Immature natural killer cell (primary cell): ENCODE data around the gene KRT71. TPM values are rescaled to one million over a fixed set of nuclear protein-coding genes. Genes with fewer than 3 reads are reported as not detected.
A peak's percentile ranks its signal among the peaks of the same experiment; 100 is the strongest.

Experiments used
- DNase-seq, 3 donors: peaks; one replicate each; pipeline ENCODE4 v3.0.0; 2022; ENCODE audit warnings: mixed read lengths in 1 of 3
- H3K27ac Mint-ChIP-seq, 6 donors: one replicate each; pipeline ENCODE4 v1.8.0; 2020; ENCODE audit warnings: mixed read lengths in 6 of 6, mild to moderate bottlenecking in 5 of 6, inconsistent platforms in 4 of 6, moderate library complexity in 3 of 6
- H3K27me3 Mint-ChIP-seq, 3 donors: one replicate each; pipeline ENCODE4 v1.8.0; 2020 to 2021; ENCODE audit warnings: low read depth in 3 of 3, mild to moderate bottlenecking in 3 of 3, mixed read lengths in 3 of 3, moderate library complexity in 3 of 3, inconsistent platforms in 1 of 3
- H3K36me3 Mint-ChIP-seq, 3 donors: one replicate each; pipeline ENCODE4 v1.8.0; 2020; ENCODE audit warnings: mixed read lengths in 3 of 3, inconsistent platforms in 2 of 3, mild to moderate bottlenecking in 2 of 3
- H3K4me1 Mint-ChIP-seq, 2 donors: one replicate each; pipeline ENCODE4 v1.8.0; 2020; ENCODE audit warnings: inconsistent platforms in 2 of 2, mild to moderate bottlenecking in 2 of 2, mixed read lengths in 2 of 2, moderate library complexity in 1 of 2
- H3K4me3 Mint-ChIP-seq, 5 donors: one replicate each; pipeline ENCODE4 v1.8.0; 2020; ENCODE audit warnings: mild to moderate bottlenecking in 5 of 5, mixed read lengths in 5 of 5, inconsistent platforms in 3 of 5, moderate library complexity in 3 of 5
- H3K9me3 Mint-ChIP-seq, 6 donors: one replicate each; pipeline ENCODE4 v1.8.0; 2020; ENCODE audit warnings: mild to moderate bottlenecking in 6 of 6, mixed read lengths in 6 of 6, inconsistent platforms in 4 of 6, moderate library complexity in 3 of 6
- polyA plus RNA-seq, 3 donors: library from polyadenylated mRNA; unstranded; fragments of 300-500 nt; fragmentation: Illumina TruSeq; gene quantifications; one replicate each; pipeline ENCODE4 v1.2.3, GENCODE V29; 2021

Gene KRT71
- polyA plus RNA-seq, 3 donors from 2014 or later, result not detected

DNA sequence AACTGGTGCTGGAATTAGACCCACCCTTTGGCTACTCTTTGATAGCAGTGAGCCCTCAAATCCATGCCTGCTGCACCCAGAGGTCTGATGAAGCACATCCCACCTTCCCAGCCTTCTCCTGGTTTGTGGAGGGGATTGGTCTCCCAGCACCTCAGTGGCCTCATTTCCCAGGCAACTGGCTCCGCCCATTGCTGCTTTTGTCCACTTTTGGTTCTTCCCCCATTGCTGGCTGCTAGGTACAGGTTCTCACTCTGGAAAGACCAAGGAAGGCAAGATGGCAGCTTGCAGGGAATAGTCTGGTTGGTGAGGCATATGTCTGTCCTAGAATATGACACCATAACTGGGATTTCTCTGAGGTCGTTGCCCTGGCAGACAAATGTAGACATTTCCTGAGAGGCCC lies 22.6 kb downstream of the KRT71 start:
- DNase-seq, result no peak
- Mint-ChIP-seq H3K27ac (peak overlapping the region in 1 of 6 donors; percentile 35), H3K9me3 (no peaks in the 10 kb centered on the region), H3K4me1 (peaks cover 26 to 28% of the 10 kb centered on the region in 2 donors), H3K36me3 (peaks cover 0 to 4% (median 0%) of the 10 kb centered on the region in 3 donors), H3K27me3 (peaks cover 6 to 12% (median 6%) of the 10 kb centered on the region in 3 donors), H3K4me3 (no peak overlapping the region)

DNA sequence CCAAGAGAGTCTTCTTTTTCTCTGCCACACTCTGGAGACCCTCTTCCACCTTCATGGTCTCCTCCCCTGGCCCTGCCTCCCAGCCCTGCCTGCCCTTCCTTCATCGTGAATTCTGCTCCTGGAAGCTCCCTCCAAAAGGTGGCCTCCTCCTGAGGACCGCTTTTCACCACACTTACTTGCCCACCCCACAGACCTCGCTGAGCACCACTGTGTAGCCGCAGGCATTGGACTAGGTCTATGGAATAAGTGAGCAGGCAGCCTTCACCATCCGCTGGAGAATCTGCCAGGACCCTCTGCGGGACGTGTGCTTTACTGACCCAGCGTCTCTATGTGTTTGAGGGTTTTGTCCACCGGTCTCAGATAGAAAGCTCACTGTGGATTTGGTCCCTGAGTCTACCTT lies 23.1 kb downstream of the KRT71 start:
- H3K9me3 Mint-ChIP-seq, result no peaks in the 10 kb centered on the region
- H3K4me3 Mint-ChIP-seq, result no peak overlapping the region
- peaks cover 29 to 33% of the 10 kb centered on the region in 2 donors for H3K4me1 Mint-ChIP-seq
- H3K36me3 Mint-ChIP-seq, result peaks cover 0 to 4% (median 0%) of the 10 kb centered on the region in 3 donors
- H3K27ac Mint-ChIP-seq, result peak overlapping the region in 1 of 6 donors; percentile 9
- H3K27me3 Mint-ChIP-seq, result peaks cover 6 to 12% (median 6%) of the 10 kb centered on the region in 3 donors
- no peak for DNase-seq

DNA sequence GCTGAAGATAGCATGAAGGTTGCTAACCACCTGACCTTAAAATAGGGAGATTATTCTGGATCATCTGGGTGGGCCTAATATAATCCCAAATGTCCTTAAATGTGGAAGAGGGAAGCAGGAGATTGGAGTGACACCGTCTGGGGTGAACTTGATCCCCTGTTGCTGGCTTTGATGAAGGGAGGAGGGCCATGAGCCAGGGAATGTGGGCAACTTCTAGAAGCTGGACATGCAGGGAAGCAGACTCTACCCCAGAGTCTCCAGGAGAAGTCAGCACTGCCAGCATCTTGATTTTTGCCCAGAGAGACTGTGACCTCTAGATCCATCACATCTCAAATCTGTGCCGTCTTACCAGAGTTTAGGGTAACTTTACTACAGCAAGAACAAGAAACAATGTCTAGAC lies 23.5 kb downstream of the KRT71 start:
- Mint-ChIP-seq H3K4me1 (peaks cover 32 to 35% of the 10 kb centered on the region in 2 donors), H3K9me3 (no peaks in the 10 kb centered on the region), H3K27me3 (peaks cover 4 to 12% (median 6%) of the 10 kb centered on the region in 3 donors), H3K27ac (no peak overlapping the region), H3K36me3 (peaks cover 0 to 4% (median 0%) of the 10 kb centered on the region in 3 donors), H3K4me3 (no peak overlapping the region)
- DNase-seq, result no peak

DNA sequence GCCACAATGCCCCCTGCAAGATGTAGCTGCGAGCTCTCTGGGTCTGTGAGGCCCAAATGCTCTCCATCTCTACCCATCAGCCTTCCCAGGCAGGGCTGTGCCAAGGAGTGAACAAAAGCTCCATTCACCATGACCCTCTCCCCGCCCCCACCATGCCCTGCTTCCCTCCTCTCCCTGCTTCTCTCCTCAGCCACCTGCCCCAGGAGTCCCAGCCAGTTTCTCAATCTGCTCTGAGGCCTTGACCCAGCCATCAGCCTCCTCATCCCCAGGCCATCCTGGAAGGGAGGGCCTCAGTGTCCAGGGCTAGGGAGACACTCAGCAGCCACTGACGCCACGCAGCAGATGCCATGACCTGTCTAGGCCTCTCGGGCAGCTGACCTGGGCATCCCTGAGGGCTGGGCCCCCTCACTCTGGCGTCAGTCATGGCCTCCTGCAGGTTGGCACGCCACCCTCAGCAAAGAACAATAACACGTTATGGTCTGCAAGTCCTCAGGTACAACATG lies 24.3 kb downstream of the KRT71 start:
- Mint-ChIP-seq H3K27ac (peak overlapping the region in 1 of 6 donors; percentile 21), H3K9me3 (no peaks in the 10 kb centered on the region), H3K27me3 (peaks cover 4 to 10% (median 6%) of the 10 kb centered on the region in 3 donors), H3K36me3 (peaks cover 0 to 4% (median 0%) of the 10 kb centered on the region in 3 donors), H3K4me3 (no peak overlapping the region), H3K4me1 (peaks cover 32 to 35% of the 10 kb centered on the region in 2 donors)
- no peak for DNase-seq

DNA sequence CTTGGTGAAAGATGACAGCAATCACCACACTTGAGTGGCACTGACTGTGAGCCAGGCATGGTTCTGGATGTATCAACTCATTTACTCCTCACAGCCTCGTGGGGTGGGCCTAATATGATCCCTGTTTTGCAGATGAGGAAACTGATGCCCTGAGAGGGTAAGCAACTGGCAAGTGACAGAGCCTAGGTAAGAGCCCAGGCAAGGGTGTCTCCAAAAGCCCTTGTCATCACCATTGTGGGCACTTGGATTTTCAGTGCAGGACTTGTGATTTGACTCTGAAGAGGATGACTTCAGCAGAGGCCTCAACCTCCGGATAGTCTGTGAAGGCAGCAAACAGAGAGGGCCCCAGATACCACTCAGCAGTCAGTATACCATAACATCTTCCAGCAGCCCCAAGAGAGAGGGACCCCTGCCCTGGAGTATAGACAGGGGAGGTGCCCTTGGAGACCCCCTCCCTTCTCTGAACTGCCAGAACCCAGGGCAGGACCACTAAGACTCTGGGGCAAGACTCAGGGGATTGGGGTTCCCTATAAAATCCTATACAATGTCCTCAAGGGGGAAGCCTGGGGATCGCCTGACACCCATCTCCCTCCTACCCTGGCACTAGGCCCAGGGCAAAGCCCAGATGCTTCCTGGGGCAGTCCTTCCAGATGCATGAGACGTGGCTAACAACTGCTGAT lies 25.7 kb downstream of the KRT71 start:
- Mint-ChIP-seq H3K4me1 (peaks cover 32 to 35% of the 10 kb centered on the region in 2 donors), H3K36me3 (peaks cover 0 to 4% (median 0%) of the 10 kb centered on the region in 3 donors), H3K27me3 (peaks cover 3 to 7% (median 6%) of the 10 kb centered on the region in 3 donors), H3K27ac (peak overlapping the region; percentile 69 to 91 (median 82)), H3K4me3 (peak overlapping the region; percentile 61 to 83 (median 76)), H3K9me3 (no peaks in the 10 kb centered on the region)
- DNase-seq, result no peak

DNA sequence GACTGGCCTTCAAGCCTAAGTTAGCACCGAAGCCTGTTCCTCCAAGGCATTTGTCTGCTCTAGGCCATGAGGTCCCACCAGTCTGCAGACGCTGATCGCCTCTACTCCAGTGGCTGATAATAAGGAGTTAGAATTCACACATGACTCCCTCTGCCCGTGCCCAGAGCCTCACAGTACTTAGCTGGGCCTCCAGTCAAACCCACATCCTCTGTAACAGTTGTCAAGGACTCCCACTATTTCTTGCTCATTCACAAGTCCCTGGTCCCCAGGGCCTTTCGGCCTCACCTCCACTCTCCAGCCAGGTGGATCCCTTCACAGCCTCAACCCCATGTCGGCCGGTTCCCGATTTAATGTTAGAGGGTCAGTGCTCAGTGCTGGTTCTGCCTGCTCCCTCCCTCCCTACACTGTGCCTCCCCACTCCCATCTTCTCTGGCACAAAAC lies 26.4 kb downstream of the KRT71 start:
- H3K4me3 Mint-ChIP-seq, result peak overlapping the region; percentile 61 to 83 (median 76)
- peaks cover 0 to 4% (median 0%) of the 10 kb centered on the region in 3 donors for H3K36me3 Mint-ChIP-seq
- H3K9me3 Mint-ChIP-seq, result no peaks in the 10 kb centered on the region
- peaks cover 1 to 7% (median 6%) of the 10 kb centered on the region in 3 donors for H3K27me3 Mint-ChIP-seq
- H3K4me1 Mint-ChIP-seq, result peaks cover 32 to 35% of the 10 kb centered on the region in 2 donors
- peak overlapping the region; percentile 69 to 91 (median 82) for H3K27ac Mint-ChIP-seq
- peak; percentile 42 to 61 (median 53) for DNase-seq

DNA sequence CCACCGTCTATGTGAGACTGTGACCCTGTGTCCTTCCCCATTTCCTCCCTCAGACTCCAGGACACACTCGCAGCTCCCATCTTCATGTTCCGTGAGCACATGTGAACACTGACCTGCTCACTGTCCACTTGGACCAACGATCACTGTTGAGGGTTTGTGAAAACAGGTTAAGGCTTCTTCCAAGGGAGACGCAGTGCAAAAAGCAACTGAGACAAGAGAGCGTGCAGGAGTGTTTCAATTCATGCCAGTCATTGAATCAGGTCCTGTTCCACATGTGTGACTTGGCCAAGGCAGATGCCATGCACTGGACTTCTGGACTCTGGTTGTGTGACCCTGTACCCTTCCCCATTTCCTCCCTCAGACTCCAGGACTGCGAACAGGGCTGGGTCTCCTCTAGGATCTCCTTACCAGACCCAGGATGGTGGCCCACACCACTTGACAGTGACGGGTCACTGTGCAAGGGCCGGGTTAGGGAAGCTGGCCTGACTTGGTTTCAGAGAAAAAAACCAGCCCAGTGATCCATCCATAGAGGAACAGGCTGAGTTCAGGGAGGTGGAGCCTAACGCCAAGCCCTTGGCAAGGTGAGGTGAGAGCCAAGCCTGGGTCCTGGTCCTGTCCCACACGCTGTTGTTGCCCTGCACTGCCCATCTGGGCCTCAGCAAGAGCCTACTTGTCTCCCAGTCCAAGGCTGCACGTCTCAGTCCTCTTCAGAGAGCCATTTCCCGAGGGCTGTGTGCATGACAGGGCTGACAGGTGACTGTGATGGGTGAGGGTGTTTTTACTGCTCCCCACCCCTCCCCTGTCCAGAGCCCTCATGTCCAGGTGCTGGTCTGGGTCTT lies 27.1 kb downstream of the KRT71 start:
- peaks cover 1 to 7% (median 6%) of the 10 kb centered on the region in 3 donors for H3K27me3 Mint-ChIP-seq
- H3K36me3 Mint-ChIP-seq, result peaks cover 0 to 4% (median 0%) of the 10 kb centered on the region in 3 donors
- peak overlapping the region in 5 of 6 donors; percentile 72 to 91 (median 82) for H3K27ac Mint-ChIP-seq
- peaks cover 32 to 35% of the 10 kb centered on the region in 2 donors for H3K4me1 Mint-ChIP-seq
- peak overlapping the region; percentile 61 to 83 (median 76) for H3K4me3 Mint-ChIP-seq
- no peak for DNase-seq
- H3K9me3 Mint-ChIP-seq, result no peaks in the 10 kb centered on the region

DNA sequence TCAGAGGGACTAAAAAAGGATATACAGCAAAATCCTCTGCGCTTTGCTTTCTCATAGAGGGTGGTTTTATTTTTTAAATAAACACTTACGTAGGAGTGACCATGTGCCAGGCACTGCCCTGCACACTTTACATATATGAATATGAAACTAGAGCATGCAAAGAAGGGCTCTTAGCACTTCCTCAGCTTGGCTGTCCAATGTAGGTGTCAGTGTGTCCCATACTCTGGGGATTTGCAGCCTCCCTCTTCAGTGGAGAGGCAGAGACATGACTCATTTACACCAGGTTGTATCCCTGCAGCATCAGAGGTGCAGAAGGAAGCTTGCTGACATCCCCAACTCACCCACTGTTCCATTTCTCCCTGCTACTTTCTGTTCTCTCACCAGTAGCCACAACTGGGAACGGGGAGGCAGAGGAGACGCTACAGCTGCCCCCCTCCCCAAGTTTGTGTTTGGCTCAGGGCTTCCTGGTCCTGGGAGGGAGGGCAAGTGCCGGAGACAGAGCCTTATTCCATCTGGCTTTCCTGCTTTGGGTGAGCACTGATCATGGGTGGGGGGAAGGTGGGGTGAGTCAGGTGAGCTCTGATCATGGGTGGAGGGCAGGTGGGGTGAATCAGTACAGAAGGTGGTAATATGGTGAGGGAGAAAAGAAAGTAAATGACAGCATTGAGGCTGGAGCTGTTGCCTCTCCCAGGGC lies 27.9 kb downstream of the KRT71 start:
- H3K27ac Mint-ChIP-seq, result peak overlapping the region in 2 of 6 donors; percentile 61 to 62
- peaks cover 0 to 4% (median 0%) of the 10 kb centered on the region in 3 donors for H3K36me3 Mint-ChIP-seq
- peaks cover 32 to 35% of the 10 kb centered on the region in 2 donors for H3K4me1 Mint-ChIP-seq
- H3K4me3 Mint-ChIP-seq, result peak overlapping the region in 1 of 5 donors; percentile 51
- no peaks in the 10 kb centered on the region for H3K9me3 Mint-ChIP-seq
- DNase-seq, result no peak
- H3K27me3 Mint-ChIP-seq, result peaks cover 1 to 6% (median 3%) of the 10 kb centered on the region in 3 donors

DNA sequence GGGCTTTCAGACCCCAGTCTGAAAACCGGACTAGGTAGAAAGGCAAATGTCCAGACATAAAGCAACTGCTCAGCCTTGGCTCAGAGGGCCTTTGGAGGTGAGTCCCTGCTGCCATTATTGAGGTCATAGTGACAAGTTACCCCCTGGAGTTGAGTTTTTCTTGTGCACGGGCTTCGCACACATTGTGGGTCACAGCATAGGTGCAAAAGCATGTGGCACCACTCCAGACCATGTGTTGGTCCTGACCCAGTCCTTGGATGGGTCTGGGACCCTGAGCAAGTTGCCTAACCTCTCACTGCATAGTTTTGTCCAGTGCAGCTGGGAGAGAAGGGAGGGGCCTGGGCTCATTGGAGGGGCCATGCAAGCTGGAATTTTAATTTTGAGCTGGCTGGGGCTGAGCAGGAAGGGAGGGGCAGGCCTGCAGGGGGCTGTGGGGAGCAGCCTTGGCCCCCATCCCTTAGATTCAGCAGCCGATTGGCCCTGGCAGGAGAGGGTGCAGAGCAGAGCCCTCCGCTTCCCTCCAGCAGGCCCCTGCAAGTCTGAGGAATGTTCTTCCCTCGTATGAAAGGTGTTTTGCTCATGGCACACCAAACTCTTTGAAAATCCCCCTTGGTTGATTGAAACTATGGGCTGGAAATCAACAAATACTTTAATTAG lies 28.6 kb downstream of the KRT71 start:
- peaks cover 32 to 35% of the 10 kb centered on the region in 2 donors for H3K4me1 Mint-ChIP-seq
- H3K36me3 Mint-ChIP-seq, result no peaks in the 10 kb centered on the region
- no peak for DNase-seq
- no peaks in the 10 kb centered on the region for H3K9me3 Mint-ChIP-seq
- no peak overlapping the region for H3K4me3 Mint-ChIP-seq
- H3K27ac Mint-ChIP-seq, result no peak overlapping the region
- peaks cover 1 to 3% (median 3%) of the 10 kb centered on the region in 3 donors for H3K27me3 Mint-ChIP-seq

DNA sequence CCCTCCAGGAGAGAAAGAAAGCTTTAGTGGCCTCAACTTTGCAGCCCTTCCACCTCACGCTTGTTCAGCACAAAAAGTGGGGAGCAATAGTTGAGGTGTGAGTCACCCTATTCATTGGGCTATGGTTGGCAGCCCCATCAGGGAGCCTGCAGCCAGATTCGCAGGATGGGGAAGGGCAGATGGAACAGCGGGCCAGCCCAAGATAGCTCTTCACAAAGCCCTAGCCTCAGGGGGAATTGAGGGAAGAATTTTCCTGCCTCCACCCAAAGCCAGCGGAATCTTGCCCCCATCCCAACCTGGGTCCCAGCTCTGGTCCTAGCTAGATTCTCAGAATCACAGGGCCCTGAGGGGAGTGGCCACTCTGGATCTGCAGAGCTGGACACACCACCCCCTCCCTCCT lies 29.1 kb downstream of the KRT71 start:
- no peak for DNase-seq
- H3K27ac Mint-ChIP-seq, result peak overlapping the region in 1 of 6 donors; percentile 28

DNA sequence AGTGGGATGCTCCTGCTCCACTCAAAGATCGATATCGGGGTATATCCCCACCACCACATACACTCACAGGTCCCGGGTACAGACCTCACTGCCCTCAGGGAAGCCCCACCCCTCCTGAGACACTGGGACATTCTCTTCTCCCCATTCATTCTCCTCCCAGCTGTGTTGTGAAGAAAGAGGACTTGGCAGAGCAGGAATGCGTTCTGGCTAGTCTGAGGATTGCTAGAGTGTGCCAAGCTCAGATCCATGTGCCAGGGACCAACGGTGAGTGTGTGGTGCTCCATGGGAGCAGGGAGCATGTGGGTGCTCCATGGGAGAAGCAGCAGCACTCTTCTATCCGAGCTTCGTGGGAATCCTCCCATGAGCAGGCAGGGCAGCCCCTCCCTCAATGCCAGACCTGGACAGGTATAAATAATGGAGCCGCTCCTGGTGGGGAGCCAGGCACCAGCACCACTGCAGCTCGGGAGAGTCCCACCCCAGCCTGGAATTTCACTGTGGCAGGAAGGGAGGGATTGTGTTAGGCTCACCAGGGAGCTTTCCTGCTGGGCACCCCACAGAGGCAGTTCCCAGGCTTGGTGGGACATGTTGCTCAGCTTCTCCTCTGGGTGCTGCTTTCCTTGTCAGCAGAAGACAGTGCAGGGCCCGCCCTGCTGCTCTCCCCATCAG lies 30.5 kb downstream of the KRT71 start:
- Mint-ChIP-seq H3K4me1 (peaks cover 26% of the 10 kb centered on the region in 2 donors), H3K4me3 (no peak overlapping the region), H3K36me3 (no peaks in the 10 kb centered on the region), H3K27me3 (peaks cover under 1 to 3% (median 1%) of the 10 kb centered on the region in 3 donors), H3K27ac (no peak overlapping the region), H3K9me3 (no peaks in the 10 kb centered on the region)
- DNase-seq, result no peak

More for the DNA sequence above, 29.1 kb downstream of the KRT71 start:
- peaks cover 32 to 35% of the 10 kb centered on the region in 2 donors for H3K4me1 Mint-ChIP-seq
- peaks cover 1 to 3% (median 1%) of the 10 kb centered on the region in 3 donors for H3K27me3 Mint-ChIP-seq
- no peak overlapping the region for H3K4me3 Mint-ChIP-seq
- H3K9me3 Mint-ChIP-seq, result no peaks in the 10 kb centered on the region
- H3K36me3 Mint-ChIP-seq, result no peaks in the 10 kb centered on the region

DNA sequence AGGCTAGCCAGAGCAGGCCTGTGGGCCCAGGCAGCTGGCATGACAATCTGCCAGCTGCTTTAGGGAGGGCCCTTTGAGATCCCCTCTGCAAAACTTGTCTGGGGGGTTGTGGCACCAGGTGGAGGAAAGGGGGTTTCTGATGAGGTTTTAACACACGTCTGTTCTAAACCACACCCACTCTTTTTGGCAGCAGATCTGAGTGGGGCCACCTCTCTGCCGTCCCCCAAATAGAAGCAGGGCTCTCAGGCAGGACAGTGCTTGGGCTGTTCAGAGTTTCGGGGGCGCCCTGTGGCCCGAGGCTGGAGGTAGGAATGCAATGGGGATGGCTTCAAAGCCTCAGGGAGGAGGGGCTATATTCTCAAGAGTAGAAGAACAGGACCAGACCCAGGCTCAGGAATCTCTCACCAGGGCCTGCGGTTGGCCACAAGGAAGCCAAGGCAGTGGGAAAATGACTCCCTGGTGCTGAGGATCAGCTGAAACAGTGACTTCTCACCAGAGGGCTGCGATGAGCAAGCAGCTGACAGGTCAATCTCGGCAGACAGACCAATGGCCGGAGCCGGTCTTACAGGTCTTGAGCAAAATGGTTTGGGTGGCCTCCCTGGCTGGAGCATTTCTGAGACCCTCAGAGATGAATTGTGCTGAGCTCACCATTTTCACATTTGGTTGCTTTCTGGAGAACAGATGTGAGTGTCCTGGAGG lies 31.2 kb downstream of the KRT71 start:
- Mint-ChIP-seq H3K4me1 (peaks cover 18 to 19% of the 10 kb centered on the region in 2 donors), H3K36me3 (no peaks in the 10 kb centered on the region), H3K9me3 (no peaks in the 10 kb centered on the region), H3K27me3 (peaks cover 0 to 3% (median 2%) of the 10 kb centered on the region in 3 donors), H3K4me3 (no peak overlapping the region), H3K27ac (peak overlapping the region in 1 of 6 donors; percentile 64)
- no peak for DNase-seq
